Muscle of back (tissue), 11 donors: ENCODE data around the gene RPIA. TPM values are rescaled to one million over a fixed set of nuclear protein-coding genes. Genes with fewer than 3 reads are reported as not detected.
"Not testable (repeated sequence)": the region's sequence is repeated elsewhere in the genome, so short reads cannot be mapped to it uniquely, and the experiment has no call there.

Source experiments
- DNase-seq, 3 donors: peaks; one replicate each; pipeline versions ENCODE4 v3.0.0 to v3.0.0-alpha.2; 2013
- polyA plus RNA-seq, 10 donors: library from polyadenylated mRNA; unstranded; fragments of 120-200 nt; gene quantifications; one replicate each; pipeline ENCODE4 v1.2.1, GENCODE V29; 2013; ENCODE audit not compliant: insufficient read length in 10 of 10

Gene RPIA
- polyA plus RNA-seq, 10 donors, result 21.9 to 26.5 (median 24.4) TPM

DNA sequence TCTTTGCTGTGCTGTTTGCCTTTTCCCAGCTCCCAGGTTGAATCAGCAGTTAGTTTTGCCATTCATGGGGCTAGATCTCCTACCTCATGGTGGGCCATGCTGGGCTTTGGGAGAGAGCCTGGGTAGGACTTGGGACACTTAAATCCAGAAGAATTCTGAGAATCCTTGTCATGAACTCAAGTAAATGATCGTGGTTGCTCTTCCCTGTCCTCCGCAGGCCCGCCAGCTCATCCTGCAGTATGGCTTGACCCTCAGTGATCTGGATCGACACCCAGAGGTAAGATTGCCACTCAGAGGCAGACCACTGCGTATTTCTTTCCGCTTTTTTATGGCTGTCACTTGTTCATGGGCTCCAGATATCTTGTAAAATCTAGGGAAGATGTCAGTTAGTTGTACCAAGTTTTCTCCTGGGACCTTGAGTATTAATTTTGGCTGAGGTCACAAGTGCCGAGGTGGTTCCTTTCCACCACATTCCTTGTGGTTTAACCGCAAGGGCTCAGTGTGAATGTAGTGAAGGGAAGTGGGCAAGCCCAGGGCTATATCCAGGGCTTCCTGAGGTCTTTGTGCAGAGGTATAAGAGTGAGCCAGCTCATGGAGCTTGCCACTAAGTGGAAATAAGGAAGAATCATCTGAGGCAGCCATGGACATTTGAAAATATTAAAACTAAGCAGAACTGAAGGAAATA, 37.7 kb downstream of the RPIA start:
- no peak for DNase-seq

DNA sequence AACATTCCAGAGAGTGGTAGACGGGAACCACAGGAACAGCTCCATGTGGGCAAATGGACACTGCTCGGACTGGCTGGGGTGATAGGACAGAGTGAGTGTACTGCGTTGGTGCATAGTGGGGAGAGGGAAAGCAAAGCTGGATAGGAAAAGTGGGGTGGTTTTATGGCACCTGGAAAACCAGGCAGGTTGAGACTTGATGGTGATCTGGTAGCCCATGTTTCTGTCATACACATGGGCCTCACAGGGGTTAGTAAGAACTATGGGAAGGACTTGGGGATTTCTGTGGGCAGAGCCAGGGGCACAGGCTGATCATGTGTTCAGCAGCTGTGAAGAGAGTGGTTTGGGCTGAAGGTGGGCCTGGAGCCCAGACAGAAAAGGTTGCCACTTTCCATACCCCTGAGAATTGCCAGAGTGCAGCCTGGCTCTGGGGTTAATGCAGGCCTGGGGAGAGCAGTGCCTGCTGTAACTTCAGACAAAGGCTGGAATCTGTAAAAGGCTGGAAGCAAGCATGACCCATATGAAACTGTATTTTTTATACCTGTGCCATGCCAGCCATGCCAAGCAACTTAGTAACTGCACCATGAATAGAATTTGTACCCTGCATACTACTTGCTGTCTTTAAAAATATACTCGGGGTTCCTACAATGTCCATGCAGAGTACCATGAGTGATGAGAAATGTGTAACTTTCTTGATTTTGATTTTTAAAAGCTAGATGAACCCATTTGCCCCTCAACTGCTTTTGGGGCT, 41.9 kb downstream of the RPIA start:
- DNase-seq, result no peak

DNA sequence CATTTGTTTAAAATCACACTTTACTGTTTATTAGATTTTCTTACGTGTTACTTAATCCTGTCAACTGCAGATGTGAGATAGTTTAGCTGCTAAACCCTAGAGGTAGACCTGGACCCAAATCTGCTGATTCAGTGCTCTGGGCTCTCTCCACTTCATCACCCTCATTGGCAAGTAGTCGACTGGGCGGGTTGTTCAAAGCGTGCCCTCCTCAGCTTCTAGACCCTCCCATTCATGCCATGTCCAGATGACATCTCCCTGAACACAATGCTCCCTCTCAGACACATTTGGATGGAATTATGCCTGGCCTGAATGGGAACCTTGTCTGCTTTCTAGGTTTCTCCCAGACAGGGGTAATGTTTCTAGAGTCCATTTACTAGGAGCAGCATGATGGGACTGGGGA, 43.7 kb downstream of the RPIA start:
- DNase-seq, result no peak

DNA sequence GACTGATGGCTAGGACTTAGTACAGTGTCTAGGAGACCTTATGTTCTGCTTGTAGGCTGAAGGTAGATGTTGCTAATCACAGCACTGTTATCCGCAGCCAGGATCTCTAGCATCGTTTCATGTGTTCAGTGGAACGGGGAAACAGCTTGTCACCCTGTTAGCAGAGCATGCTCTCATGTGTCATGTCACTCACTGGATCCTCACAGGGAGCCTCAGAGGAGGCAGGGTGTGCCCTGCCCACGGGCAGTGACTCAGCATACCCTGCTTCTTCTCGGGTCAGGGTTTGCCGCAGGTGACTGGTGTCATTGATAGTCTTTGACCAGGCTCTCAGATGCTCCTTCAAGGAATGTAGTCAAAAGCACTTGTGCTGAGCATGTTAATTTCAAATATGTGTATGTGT, 44.4 kb downstream of the RPIA start:
- DNase-seq, result no peak

DNA sequence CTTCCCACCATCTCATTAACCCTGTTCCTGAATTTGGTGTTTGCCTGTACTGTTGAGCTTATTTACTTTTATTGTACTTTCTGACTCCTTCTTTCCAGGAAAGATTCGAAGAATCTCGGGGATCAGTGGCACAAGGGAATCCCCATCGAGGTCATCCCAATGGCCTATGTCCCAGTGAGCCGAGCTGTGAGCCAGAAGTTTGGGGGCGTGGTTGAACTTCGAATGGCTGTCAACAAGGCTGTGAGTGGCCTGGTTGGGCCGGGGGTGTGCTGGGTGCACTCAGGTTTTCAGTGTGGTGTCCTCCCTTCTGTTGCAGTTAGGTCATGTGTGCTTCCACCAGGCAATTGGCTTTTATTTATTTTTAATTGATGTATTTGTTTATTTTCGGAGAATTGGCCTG, 45.0 kb downstream of the RPIA start:
- no peak for DNase-seq

DNA sequence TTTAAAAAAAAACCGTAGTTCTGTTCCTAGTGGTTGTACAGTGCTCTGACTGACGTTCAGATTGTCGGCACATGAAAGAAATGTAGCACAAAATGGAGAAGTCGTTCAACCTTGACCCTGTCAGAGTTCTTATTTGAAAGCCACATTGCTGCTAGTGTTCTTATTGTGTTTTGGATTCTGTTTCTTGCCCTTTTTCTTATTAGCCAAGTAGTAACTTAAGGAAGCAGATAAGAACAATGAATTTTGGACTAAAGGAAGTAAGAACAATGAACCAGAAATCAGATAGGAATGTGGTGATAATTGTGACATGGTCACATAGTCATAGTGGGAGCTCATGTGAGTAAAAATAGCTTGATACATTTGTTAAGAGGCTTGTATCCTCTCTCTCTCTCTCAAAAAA, 45.9 kb downstream of the RPIA start:
- peak in 1 of 3 donors; percentile 9 for DNase-seq

DNA sequence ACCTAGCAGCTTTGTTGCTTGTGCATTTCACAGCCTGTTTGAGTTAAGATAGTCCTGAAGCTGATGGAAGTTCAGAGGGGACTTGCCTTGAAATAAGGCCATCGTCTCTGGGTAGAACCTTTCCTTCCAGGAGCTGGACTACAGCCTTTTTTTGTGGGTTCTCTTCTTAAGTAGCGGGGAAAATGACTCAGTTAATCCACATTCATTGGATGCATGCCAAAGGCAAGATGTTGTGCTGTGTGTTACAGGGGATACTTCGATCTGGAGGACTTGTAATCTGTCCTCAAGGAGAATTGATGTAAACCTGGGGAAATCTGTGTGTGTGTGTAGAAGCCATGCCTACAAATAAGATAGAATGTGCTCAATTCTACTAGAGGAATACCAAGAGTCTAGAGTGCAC, 46.8 kb downstream of the RPIA start:
- peak in 1 of 3 donors; percentile 14 for DNase-seq

DNA sequence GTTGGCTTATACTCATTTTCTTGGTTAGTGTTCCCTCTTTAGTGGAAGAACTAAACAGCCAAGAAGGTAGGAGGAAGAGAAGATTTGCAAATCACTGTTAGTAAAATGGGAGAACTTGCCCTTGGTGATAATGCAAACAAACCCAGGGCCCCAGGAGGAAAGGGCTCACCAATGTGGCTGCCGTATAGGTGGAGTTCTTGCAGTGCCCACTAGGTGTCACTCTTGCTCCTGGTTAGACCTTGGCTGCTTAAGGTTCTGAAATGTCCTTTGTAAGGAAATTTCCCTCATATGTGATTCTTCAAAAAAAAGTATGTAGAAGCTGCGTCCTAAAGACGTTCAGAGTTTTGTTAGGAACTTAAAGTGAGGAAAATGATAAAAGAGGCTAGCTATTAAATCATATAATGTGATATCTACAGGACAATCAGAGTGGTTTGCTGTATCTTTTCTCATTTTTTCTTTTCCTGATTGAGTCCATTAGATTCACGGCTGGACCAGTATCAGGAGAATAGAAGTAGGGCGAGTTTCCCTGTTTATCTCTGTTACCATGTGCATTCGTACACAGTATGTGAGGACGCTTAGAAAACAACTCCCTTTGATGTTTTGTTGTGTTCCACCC, 48.6 kb downstream of the RPIA start:
- peak; percentile 56 to 74 (median 56) for DNase-seq

DNA sequence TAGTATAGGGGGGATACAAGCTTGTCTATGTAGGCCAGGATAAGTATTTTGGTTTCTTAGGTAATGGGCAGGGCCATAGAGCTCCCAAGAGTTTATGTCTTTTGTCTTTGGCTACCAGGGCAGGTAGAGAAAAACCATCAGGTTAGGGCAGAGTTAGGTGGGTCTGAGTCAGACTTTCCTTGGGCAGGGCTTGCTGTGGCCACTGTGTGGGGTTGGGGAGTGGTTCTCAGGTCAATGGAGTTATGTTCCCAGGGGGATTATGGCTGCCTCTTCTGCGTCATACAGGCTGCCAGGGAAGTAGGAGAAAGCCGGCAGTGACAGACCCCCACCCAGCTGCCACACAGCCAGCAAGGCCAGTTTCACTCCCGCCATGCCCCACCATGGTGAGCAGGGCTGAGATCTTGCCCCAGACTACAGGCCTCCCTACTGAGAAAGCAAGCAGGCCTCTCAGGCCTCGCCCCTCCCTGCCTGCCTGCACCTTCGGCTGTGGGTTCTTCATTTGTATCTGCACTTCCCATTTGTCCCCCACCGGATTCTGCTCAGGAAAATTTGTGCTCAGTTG, 55.5 kb downstream of the RPIA start:
- DNase-seq, result no peak

DNA sequence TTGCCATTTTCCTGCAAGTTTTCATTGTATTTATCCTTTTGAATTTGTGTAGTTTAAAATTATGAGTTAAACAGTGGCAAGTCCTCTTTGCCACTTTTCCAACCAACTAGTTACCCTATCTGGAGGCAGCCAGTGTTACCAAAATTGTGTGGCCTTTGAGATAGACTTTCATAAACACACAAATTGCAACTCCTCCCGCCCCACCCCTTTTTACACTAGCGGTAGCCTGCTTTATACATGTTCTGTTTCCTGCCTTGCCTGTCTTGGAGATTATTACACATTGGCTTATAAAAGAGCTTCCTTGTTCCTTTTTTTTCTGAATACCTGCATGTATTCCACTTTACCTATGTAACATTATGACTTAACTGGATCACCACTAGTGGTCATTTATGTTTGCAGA, 56.5 kb downstream of the RPIA start:
- DNase-seq, result no peak

DNA sequence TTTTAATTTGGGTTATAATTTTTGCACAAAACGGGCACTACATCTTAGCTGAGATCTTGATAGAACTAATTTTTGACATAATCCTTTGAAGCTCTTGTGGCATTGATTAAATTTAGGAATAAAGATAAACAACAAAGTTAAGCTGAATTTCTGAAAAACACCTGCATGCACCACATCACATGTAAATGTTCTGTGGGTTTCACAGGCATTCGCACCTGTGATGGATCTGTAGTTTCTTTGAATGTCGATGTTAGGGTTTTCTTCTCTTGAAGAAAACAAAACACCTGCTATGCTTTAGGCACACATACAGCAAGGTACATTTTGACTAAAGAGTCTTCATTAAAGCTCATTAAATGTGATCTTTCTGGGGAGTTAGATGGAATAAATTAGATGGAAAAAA, 60.3 kb downstream of the RPIA start:
- DNase-seq, result no peak

DNA sequence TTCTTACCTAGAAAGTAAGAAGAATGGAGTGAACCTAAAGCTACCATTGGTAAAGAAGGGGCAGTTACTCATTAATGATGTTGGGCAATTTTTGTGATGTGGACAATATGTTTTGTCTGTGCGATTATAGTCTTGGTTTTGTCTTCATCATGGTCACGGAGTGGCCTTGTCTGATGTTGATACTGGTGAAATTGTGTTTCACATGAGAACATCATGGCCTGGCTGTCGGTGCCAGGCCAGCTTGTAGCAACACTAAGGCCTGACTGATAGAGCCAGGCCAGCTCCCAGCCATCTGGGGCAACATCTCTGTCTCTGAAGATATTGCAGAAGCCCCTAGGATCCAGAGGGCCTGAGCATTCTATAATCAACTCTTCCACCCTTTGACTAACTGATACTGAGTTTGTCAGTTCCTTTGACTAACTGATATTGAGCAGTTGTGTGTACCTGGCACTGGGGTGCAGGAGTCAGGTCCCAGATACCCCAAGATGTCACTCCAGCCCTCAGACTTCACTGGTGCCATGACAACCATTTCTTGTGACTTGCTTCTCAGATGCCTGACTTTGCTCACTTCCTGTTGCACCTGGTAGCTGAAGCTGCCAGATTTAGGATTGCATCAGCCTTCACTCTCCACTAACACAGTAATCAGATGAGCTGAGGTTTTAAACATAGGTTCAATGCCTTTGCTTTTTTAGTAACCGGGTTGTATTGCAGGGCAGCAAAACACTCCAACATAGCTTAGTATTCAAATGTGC, 62.5 kb downstream of the RPIA start:
- peak in 1 of 3 donors; percentile 30 for DNase-seq

DNA sequence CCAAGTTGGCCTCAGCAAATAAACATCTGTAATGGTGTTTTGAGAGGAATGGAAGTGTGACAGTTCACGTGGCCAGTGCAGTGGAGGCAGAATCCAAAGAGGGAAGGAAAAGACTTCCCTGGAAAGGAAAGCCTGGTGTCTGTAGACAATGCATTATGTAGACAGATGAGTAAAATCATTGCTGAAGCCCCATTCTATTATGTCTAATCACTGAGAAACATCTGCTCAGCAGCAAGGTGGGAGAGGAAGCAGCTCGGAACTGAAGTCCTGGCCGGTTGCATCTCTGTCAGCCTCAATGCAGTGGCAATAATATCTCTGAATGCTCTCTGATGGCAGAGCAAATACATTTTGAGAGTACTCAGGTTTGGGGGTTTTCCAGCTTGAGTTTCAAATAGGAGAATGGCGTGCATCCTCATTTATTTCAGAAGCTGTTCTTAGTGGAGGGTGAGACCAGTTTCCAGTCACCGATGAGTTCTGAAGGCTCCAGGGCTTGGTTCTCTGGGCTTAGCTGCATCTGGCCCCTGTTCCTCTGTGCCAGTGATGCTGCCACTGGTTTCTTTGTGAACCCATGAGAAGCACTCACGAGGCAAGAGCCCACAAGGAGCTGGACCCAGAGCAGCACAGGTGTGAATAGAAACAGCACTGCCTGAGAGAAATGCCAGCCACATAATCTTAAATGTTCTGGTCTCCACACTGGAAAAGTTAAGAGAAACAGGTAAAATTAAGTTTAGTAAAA, 63.3 kb downstream of the RPIA start:
- DNase-seq, result no peak

DNA sequence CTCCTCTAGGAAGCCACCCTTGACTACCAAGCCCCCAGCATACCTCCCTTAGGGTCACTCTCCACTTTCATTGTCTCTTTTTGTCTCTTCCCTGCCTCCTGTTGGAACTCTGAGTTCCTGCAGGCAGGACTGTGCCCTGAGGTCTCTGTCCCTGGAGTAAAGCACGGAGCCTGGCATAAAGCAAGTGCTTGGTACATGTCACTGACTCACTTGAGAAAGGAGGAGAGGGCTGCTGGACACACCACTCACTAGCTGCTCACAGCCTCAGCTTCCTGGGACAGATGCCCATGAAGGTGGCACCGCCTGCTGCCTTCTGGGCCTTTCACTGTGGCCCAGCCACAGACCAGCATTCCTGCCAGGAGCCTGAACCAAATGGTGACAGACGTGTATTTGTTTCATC, 64.4 kb downstream of the RPIA start:
- no peak for DNase-seq

DNA sequence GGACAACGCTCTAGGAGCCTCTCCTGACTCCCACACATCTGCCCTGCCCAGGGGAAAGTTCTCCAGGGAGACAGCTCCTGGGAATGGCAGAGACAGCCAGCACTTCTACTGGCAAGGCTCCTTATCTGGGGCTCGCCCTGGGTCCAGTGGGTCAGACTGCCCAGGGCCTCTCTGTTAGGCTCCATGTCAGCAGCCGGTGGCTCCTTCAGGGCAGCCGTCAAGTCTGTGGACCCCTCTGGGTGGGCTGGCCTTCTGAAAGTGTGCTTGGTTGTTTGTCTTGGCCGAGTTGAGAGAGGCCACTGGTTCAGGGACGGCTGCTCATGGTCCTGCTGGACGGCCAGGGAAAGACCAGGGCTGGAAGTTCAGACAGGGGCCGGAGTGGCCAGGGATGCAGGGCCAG, 65.6 kb downstream of the RPIA start:
- DNase-seq, result no peak

DNA sequence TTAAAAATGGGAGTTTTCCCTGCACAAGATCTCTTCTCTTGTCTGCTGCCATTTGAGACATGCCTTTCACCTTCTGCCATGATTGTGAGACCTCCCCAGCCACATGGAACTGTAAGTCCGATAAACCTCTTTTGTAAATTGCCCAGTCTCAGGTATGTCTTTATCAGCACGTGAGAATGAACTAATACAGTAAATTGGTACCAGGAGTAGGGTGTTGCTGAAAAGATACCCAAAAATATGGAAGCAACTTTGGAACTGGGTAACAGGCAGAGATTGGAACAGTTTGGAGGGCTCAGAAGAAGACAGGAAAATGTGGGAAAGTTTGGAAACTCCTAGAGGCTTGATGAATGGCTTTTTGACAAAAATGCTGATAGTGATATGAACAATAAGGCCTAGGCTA, 67.2 kb downstream of the RPIA start:
- DNase-seq, result not testable (repeated sequence)

DNA sequence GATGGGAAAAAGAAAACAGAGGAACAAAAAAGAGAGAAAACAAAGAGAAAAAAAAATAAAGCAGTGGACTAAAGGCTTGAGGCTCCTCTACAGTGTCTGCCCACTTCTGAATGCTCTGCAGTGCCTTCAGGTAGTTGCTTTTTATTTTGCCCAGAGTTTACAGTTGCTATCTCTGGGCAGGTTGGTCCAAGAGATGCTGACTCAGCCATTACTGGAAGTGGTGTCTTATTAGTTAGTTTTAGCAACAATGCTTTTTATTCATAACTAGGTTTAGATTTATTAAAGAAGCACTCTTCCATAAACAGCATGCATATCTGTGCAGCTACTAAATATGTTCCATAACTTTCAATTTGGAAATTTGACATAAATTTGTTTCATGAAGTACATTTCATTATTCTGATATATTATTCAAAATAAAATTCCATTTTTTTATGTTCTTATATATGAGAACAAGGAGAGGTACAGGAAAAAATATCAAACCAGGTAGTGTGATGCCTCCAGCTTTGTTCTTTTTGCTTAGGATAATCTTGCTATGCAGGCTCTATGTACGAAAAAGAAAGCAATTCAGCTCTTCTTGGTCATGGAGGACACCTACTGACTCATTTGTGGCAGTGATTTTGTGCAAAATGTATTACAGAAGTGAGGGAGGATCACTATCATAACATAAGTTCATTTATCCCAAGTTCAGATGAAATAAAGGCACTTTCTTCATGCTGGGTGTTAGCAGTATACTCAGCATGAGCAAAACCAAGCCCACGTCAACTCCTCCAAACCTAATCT, 69.5 kb downstream of the RPIA start:
- DNase-seq, result no peak

DNA sequence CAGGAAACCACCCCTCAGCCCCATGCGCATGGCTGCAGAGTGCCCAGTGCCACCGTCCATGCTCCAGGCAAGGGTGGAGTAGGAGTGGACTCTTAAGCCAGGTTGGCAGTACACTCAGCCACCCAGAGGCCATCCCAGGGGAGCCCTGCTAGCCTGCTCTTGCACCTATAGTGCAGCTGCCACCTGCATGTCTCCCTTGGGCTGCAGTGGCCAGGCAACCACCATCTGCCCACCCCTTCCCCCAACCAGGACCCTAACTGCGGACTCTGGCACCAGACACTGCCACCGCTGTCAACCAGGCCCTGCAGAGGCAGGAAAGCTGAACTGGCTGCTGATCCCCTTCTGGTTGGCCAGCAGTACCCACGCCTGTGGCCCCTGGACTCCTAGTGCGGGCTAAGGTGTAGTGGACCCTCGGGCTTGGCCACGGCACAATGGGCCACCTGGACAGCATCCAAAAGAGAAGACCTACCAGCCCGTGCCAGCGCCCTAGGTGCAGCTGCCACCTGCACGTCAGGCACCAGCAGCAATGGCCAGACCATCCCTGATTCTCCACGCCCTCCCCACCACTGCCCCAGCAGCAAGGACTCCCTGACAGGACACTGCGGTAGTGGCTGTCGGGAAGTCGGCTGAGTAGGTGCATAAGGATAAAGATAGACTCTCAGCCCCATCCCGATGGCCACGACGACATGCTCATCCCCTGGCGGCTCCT, 72.8 kb downstream of the RPIA start:
- DNase-seq, result no peak

DNA sequence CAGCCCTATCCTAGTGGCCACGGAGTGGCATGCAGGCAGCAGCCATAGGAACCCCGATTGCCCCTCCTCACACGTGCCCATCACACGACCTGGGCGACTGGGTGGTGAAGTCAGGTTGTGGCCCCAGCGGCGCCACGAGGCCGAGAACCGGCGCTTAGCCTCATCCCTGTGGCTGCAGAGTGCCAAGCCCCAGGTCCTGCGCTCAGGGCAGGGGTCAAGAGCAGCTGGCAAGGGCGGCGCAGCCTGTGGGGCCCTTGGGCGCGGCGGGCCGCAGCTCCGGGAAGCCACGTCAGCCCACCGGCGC, 73.3 kb downstream of the RPIA start:
- DNase-seq, result peak in 1 of 3 donors; percentile 14
